SK-N-SH (cell line): ENCODE results near the gene SLC39A9. TPM values are rescaled to one million over a fixed set of nuclear protein-coding genes. Genes with fewer than 3 reads are reported as not detected.

Experiments used
- CTCF ChIA-PET: fragments of 300-600, 350-600 bp; formaldehyde crosslinking; extraction: SDS; loops from one replicate; lab custom pipeline; 2021; lab: Yijun Ruan, JAX
- POLR2A ChIA-PET: fragments of 350-600 bp; sonication (Branson Sonifier 250); formaldehyde crosslinking; extraction: SDS; loops from one replicate; lab custom pipeline; 2020; ENCODE audit warnings: antibody characterized with exemption, inconsistent platforms; lab: Yijun Ruan, JAX
- DNase-seq: peaks from one replicate; pipeline ENCODE4 v3.0.0; 2012
- H2AFZ ChIP-seq: fragments of 200-600 bp; sonication (generic); 2 replicates; pipeline ENCODE4 v1.8.1; 2016; ENCODE audit warnings: antibody characterized with exemption, mild to moderate bottlenecking, low read depth
- H3F3A ChIP-seq: fragments of 200-600 bp; sonication (generic); replicated peaks from 2 replicates; pipeline ENCODE3; 2016; ENCODE audit warnings: antibody characterized with exemption, mild to moderate bottlenecking; ENCODE audit not compliant: insufficient read depth
- H3K27ac ChIP-seq, 2 experiments: fragments of 200-500 bp in 1 of 2; fragments of 200-600 bp in 1 of 2; sonication (Bioruptor generic) in 1 of 2; sonication (generic), shearing (Covaris generic) in 1 of 2; 2 replicates each; pipeline versions ENCODE4 v1.5.1 to v1.6.1; 2014 to 2016; ENCODE audit warnings: low read depth in 2 of 2, inconsistent platforms in 1 of 2, low read length in 1 of 2, mild to moderate bottlenecking in 1 of 2, mixed read lengths in 1 of 2
- H3K27me3 ChIP-seq: fragments of 200-600 bp; sonication (generic), shearing (Covaris generic); 2 replicates; pipeline ENCODE4 v1.6.1; 2016; ENCODE audit warnings: mixed run types; ENCODE audit not compliant: insufficient read depth
- H3K36me3 ChIP-seq, 2 experiments: fragments of 200-500 bp in 1 of 2; fragments of 200-600 bp in 1 of 2; sonication (Bioruptor generic) in 1 of 2; sonication (generic) in 1 of 2; replicated peaks in 1 of 2; 2 replicates each; pipeline versions ENCODE3 to v1.5.1; 2014 to 2016; ENCODE audit warnings: low read length in 1 of 2, mild to moderate bottlenecking in 1 of 2; ENCODE audit not compliant: insufficient read depth in 2 of 2, control insufficient read depth in 1 of 2
- H3K4me1 ChIP-seq, 2 experiments: fragments of 200-500 bp in 1 of 2; fragments of 200-600 bp in 1 of 2; sonication (Bioruptor generic) in 1 of 2; sonication (generic), shearing (Covaris generic) in 1 of 2; 2 replicates each; pipeline versions ENCODE4 v1.5.1 to v1.6.1; 2014 to 2016; ENCODE audit warnings: low read depth in 1 of 2, low read length in 1 of 2, mixed run types in 1 of 2; ENCODE audit not compliant: insufficient read depth in 2 of 2, control insufficient read depth in 1 of 2
- H3K4me2 ChIP-seq: fragments of 200-600 bp; sonication (generic), shearing (Covaris generic); 2 replicates; pipeline ENCODE4 v1.6.1; 2017; ENCODE audit warnings: mixed run types
- H3K4me3 ChIP-seq, 2 experiments: fragments of 200-500 bp in 1 of 2; fragments of 200-600 bp in 1 of 2; sonication (Bioruptor generic) in 1 of 2; sonication (generic), shearing (Covaris generic) in 1 of 2; 2 replicates each; pipeline versions ENCODE4 v1.5.1 to v1.8.1; 2014 to 2016; ENCODE audit warnings: low read depth in 2 of 2, inconsistent platforms in 1 of 2, low read length in 1 of 2, mild to moderate bottlenecking in 1 of 2, mixed read lengths in 1 of 2, moderate library complexity in 1 of 2
- H3K79me2 ChIP-seq: fragments of 200-600 bp; sonication (generic); 2 replicates; pipeline ENCODE4 v1.8.1; 2017; ENCODE audit warnings: mild to moderate bottlenecking; ENCODE audit not compliant: insufficient read depth
- H3K9ac ChIP-seq: fragments of 200-600 bp; sonication (generic); 2 replicates; pipeline ENCODE4 v1.6.1; 2017; ENCODE audit warnings: mixed run types
- H3K9me2 ChIP-seq: fragments of 200-600 bp; sonication (generic); 2 replicates; pipeline ENCODE4 v1.6.1; 2017; ENCODE audit warnings: mixed run types
- H3K9me3 ChIP-seq: fragments of 200-600 bp; sonication (generic); 2 replicates; pipeline ENCODE4 v1.6.1; 2017; ENCODE audit warnings: mixed run types, mild to moderate bottlenecking, moderate library complexity
- H4K20me1 ChIP-seq: fragments of 200-600 bp; sonication (generic); 2 replicates; pipeline ENCODE4 v1.6.1; 2017; ENCODE audit warnings: mild to moderate bottlenecking, mixed run types; ENCODE audit not compliant: insufficient read depth
- CHD2 ChIP-seq: fragments of 150-350 bp; IDR thresholded peaks from 2 replicates; pipeline ENCODE4 v1.6.1; 2018; ENCODE audit warnings: low read length; ENCODE audit not compliant: partially characterized antibody
- CTCF ChIP-seq: fragments of 200-600 bp; sonication (generic); IDR thresholded peaks from 2 replicates; pipeline ENCODE4 v1.6.1; 2017; ENCODE audit warnings: antibody characterized with exemption, mild to moderate bottlenecking, moderate library complexity
- ELF1 ChIP-seq: IDR thresholded peaks from 2 replicates; pipeline ENCODE4 v1.4.0; 2012
- FOXJ3 ChIP-seq: sonication (generic); formaldehyde crosslinking; IDR thresholded peaks from 2 replicates; pipeline ENCODE4 v1.5.1; 2020; ENCODE audit warnings: mild to moderate bottlenecking, missing genetic modification reagents
- FOXM1 ChIP-seq: IDR thresholded peaks from 2 replicates; pipeline ENCODE4 v1.4.0; 2012; ENCODE audit warnings: low read depth, mild to moderate bottlenecking
- GATA2 ChIP-seq: sonication (generic); formaldehyde crosslinking; IDR thresholded peaks from 2 replicates; pipeline ENCODE4 v1.5.0; 2020; ENCODE audit warnings: mild to moderate bottlenecking, missing genetic modification reagents
- IRF3 ChIP-seq: fragments of 150-350 bp; IDR thresholded peaks from 2 replicates; pipeline ENCODE4 v1.6.1; 2016; ENCODE audit warnings: mild to moderate bottlenecking, low read depth, low read length
- JUND ChIP-seq: IDR thresholded peaks from 2 replicates; pipeline ENCODE4 v1.4.0; 2012
- MEF2A ChIP-seq: IDR thresholded peaks from 2 replicates; pipeline ENCODE4 v1.4.0; 2012; ENCODE audit warnings: low read depth, borderline replicate concordance
- MXI1 ChIP-seq: IDR thresholded peaks from 2 replicates; pipeline ENCODE4 v1.6.1; 2012; ENCODE audit warnings: mild to moderate bottlenecking, low read depth, low read length, improper control_type of control experiment
- NFIC ChIP-seq: IDR thresholded peaks from 2 replicates; pipeline ENCODE4 v1.4.0; 2012; ENCODE audit warnings: borderline replicate concordance
- NRF1 ChIP-seq: IDR thresholded peaks from 2 replicates; pipeline ENCODE4 v1.6.1; 2012; ENCODE audit warnings: low read depth, mild to moderate bottlenecking, low read length
- POLR2AphosphoS5 ChIP-seq: IDR thresholded peaks from 2 replicates; pipeline ENCODE4 v1.6.1; 2012; ENCODE audit warnings: low read depth, low read length
- REST ChIP-seq: IDR thresholded peaks from 2 replicates; pipeline ENCODE4 v1.6.1; 2012; ENCODE audit warnings: mild to moderate bottlenecking, low read depth, low read length, moderate library complexity
- RFX5 ChIP-seq: IDR thresholded peaks from 2 replicates; pipeline ENCODE4 v1.6.1; 2012; ENCODE audit warnings: mild to moderate bottlenecking, improper control_type of control experiment, low read length
- TAF1 ChIP-seq: IDR thresholded peaks from 2 replicates; pipeline ENCODE4 v1.6.1; 2012; ENCODE audit warnings: low read depth, mild to moderate bottlenecking, low read length, moderate library complexity, borderline replicate concordance
- USF2 ChIP-seq: fragments of 150-350 bp; IDR thresholded peaks from 2 replicates; pipeline ENCODE4 v1.6.1; 2017; ENCODE audit warnings: antibody characterized with exemption, low read length, low read depth, borderline replicate concordance
- WGBS: methylation state at CpG from one replicate; pipeline ENCODE4 v1.1.6; 2017; ENCODE audit warnings: low lambda C conversion rate; 5-methylcytosine and 5-hydroxymethylcytosine counted together
- polyA plus RNA-seq, 3 experiments: library from polyadenylated mRNA; depleted of rRNA; stranded (reverse); fragments of >200 nt; gene quantifications; 2 replicates each; pipeline ENCODE4 v1.2.3, GENCODE V29; 2012

SLC39A9 gene
- polyA plus RNA-seq, 1 of the 3 experiments (the other 2 are of a cell fraction): 39.8 TPM

GRCh38 chr14:69395929-69396328 lies 2.6 kb upstream of the SLC39A9 start:
- Histone ChIP-seq H3K9ac (no peak overlapping the region), H3K4me1 (peaks cover 13 to 17% of the 10 kb centered on the region in 2 experiments; a peak in 3 of 4 replicates), H3K27ac (no peak overlapping the region)
- POLR2A ChIA-PET: interaction anchor here (1.6 kb wide), 1 partner anchor 64 kb away, joined by 3 read pairs; no protein-coding TSS in a partner anchor
- WGBS: 76% methylated on average over 4 of the region's 4 CpGs
- no peak for TF ChIP-seq RFX5
- TF ChIP-seq MEF2A: no peak
- TF ChIP-seq NRF1: no peak
- TF ChIP-seq ELF1: no peak
- no peak for TF ChIP-seq CTCF
- no peak for TF ChIP-seq GATA2 (CRISPR knock-in tag)
- TF ChIP-seq CHD2: no peak
- no peak for TF ChIP-seq JUND
- no peak for TF ChIP-seq IRF3
- no peak for TF ChIP-seq POLR2AphosphoS5
- TF ChIP-seq MXI1: no peak
- TF ChIP-seq FOXM1: no peak
- no peak for TF ChIP-seq REST
- TF ChIP-seq NFIC: no peak
- no peak for TF ChIP-seq USF2
- TF ChIP-seq FOXJ3: no peak
- TF ChIP-seq TAF1: no peak
- TF ChIP-seq, all 33 proteins: peak for 0
- DNase-seq: no peak
- Histone ChIP-seq H3K9me2 (no peaks in the 10 kb centered on the region), H3K36me3 (peaks cover 45 to 62% of the 10 kb centered on the region in 2 experiments), H3K79me2 (peaks cover 94% of the 10 kb centered on the region), H2AFZ (no peak overlapping the region), H3K9me3 (no peaks in the 10 kb centered on the region), H3K27me3 (no peaks in the 10 kb centered on the region), H3F3A (peaks cover 3% of the 10 kb centered on the region), H3K4me2 (0 out of 2 replicates have a peak overlapping the region, but pooled peaks have one; percentile 90), H4K20me1 (peaks cover 68% of the 10 kb centered on the region), H3K4me3 (no peak overlapping the region)
- CTCF ChIA-PET: interaction anchor here (1.7 to 2.6 kb wide), 3 partner anchors 11 to 154 kb away, joined by 7 to 13 read pairs (median 8); no protein-coding TSS in a partner anchor
